Liver (tissue), 9 donors: Measurements from ENCODE around the gene KLHL28. TPM values are rescaled to one million over a fixed set of nuclear protein-coding genes. Genes with fewer than 3 reads are reported as not detected.

Source experiments
- DNase-seq: peaks from one replicate; pipeline ENCODE4 v3.0.0-alpha.2; 2017; ENCODE audit warnings: low spot score
- H3K27ac ChIP-seq, 2 donors: one replicate each; pipeline ENCODE4 v1.7.0; 2013; ENCODE audit warnings: inconsistent platforms in 2 of 2, low read length in 2 of 2, control low read depth in 1 of 2, low read depth in 1 of 2, mild to moderate bottlenecking in 1 of 2
- H3K27me3 ChIP-seq, 4 donors: one replicate each; pipeline versions ENCODE4 v1.6.1 to v1.7.0; 2013; ENCODE audit warnings: low read length in 3 of 4, inconsistent platforms in 1 of 4, mild to moderate bottlenecking in 1 of 4, moderate library complexity in 1 of 4; ENCODE audit not compliant: control insufficient read depth in 4 of 4, insufficient read depth in 4 of 4
- H3K36me3 ChIP-seq, 4 donors: one replicate each; pipeline versions ENCODE4 v1.6.1 to v1.7.0; 2013; ENCODE audit warnings: low read length in 3 of 4, mild to moderate bottlenecking in 3 of 4, low read depth in 1 of 4, moderate library complexity in 1 of 4; ENCODE audit not compliant: control insufficient read depth in 4 of 4, insufficient read depth in 3 of 4
- H3K4me1 ChIP-seq, 4 donors: one replicate each; pipeline versions ENCODE4 v1.6.1 to v1.7.0; 2013; ENCODE audit warnings: low read length in 3 of 4, mild to moderate bottlenecking in 3 of 4, moderate library complexity in 1 of 4; ENCODE audit not compliant: control insufficient read depth in 4 of 4, insufficient read depth in 4 of 4
- H3K4me3 ChIP-seq, 3 donors: one replicate each; pipeline versions ENCODE4 v1.6.1 to v1.7.0; 2013; ENCODE audit warnings: low read length in 3 of 3, control low read depth in 1 of 3, low read depth in 1 of 3, mild to moderate bottlenecking in 1 of 3
- H3K9ac ChIP-seq, 2 donors: one replicate each; pipeline ENCODE4 v1.7.0; 2013; ENCODE audit warnings: low read length in 2 of 2, mild to moderate bottlenecking in 2 of 2, moderate library complexity in 2 of 2, control low read depth in 1 of 2, low read depth in 1 of 2
- H3K9me3 ChIP-seq, 4 donors: one replicate each; pipeline versions ENCODE4 v1.6.1 to v1.7.0; 2013; ENCODE audit warnings: low read length in 3 of 4; ENCODE audit not compliant: control insufficient read depth in 4 of 4
- EGR1 ChIP-seq, 2 donors: IDR thresholded peaks; 2 replicates each; pipeline ENCODE4 v1.6.1; 2016 to 2018; ENCODE audit warnings: antibody characterized with exemption in 2 of 2, low read depth in 2 of 2
- FOXA1 ChIP-seq: IDR thresholded peaks from 2 replicates; pipeline ENCODE4 v1.6.1; 2016; ENCODE audit warnings: antibody characterized with exemption
- FOXA2 ChIP-seq: IDR thresholded peaks from 2 replicates; pipeline ENCODE4 v1.6.1; 2016; ENCODE audit warnings: antibody characterized with exemption
- GABPA ChIP-seq, 2 donors: IDR thresholded peaks in 1 of 2; conservative IDR thresholded peaks in 1 of 2; 2 replicates each; pipeline ENCODE4 v1.6.1; 2016; ENCODE audit warnings: antibody characterized with exemption in 2 of 2, mild to moderate bottlenecking in 1 of 2, moderate library complexity in 1 of 2
- HNF4A ChIP-seq, 2 donors: conservative IDR thresholded peaks; 2 replicates each; pipeline ENCODE4 v1.6.1; 2016; ENCODE audit warnings: antibody characterized with exemption in 2 of 2, mild to moderate bottlenecking in 2 of 2
- HNF4G ChIP-seq: IDR thresholded peaks from 2 replicates; pipeline ENCODE4 v1.6.1; 2016; ENCODE audit warnings: antibody characterized with exemption
- JUND ChIP-seq, 2 donors: IDR thresholded peaks; 2 replicates each; pipeline ENCODE4 v1.6.1; 2016; ENCODE audit warnings: antibody characterized with exemption in 2 of 2
- NR2F2 ChIP-seq: IDR thresholded peaks from 2 replicates; pipeline ENCODE4 v1.6.1; 2016; ENCODE audit warnings: antibody characterized with exemption
- RAD21 ChIP-seq, 2 donors: IDR thresholded peaks; 2 replicates each; pipeline ENCODE4 v1.6.1; 2016; ENCODE audit warnings: antibody characterized with exemption in 2 of 2, mild to moderate bottlenecking in 2 of 2
- RXRA ChIP-seq, 2 donors: IDR thresholded peaks; 2 replicates each; pipeline ENCODE4 v1.6.1; 2017 to 2018; ENCODE audit warnings: antibody characterized with exemption in 2 of 2, mild to moderate bottlenecking in 1 of 2
- SP1 ChIP-seq: IDR thresholded peaks from 2 replicates; pipeline ENCODE4 v1.6.1; 2018; ENCODE audit warnings: antibody characterized with exemption, mild to moderate bottlenecking
- TAF1 ChIP-seq: conservative IDR thresholded peaks from 2 replicates; pipeline ENCODE4 v1.6.1; 2016; ENCODE audit warnings: antibody characterized with exemption, mild to moderate bottlenecking
- WGBS: extraction: QIAGEN DNeasy Blood & Tissue Kit; methylation state at CpG from one replicate; pipeline ENCODE4 v1.1.7; 2013; 5-methylcytosine and 5-hydroxymethylcytosine counted together
- polyA plus RNA-seq, 2 donors: library from polyadenylated mRNA; stranded (reverse) in 1 of 2; unstranded in 1 of 2; fragments of 200-250 nt in 1 of 2; fragments of >200 nt in 1 of 2; fragmentation: Nextera tagmentation in 1 of 2; extraction: Ambion mirVana in 1 of 2; gene quantifications; one replicate each; pipeline versions ENCODE4 v1.2.1 to v1.2.3, GENCODE V29; 2013 to 2015
- total RNA-seq, 2 donors: library from RNA; depleted of rRNA; stranded (reverse); fragments of >200 nt; gene quantifications; one replicate each; pipeline ENCODE4 v1.2.3, GENCODE V29; 2014
- TF ChIP-seq, protein P1 (sequence below): IDR thresholded peaks from 2 replicates; pipeline ENCODE4 v1.6.1; 2016; ENCODE audit warnings: antibody characterized with exemption
- TF ChIP-seq, protein P2 (sequence below): IDR thresholded peaks from 2 replicates; pipeline ENCODE4 v1.6.1; 2016; ENCODE audit warnings: antibody characterized with exemption
- TF ChIP-seq, protein P3 (sequence below): IDR thresholded peaks from 2 replicates; pipeline ENCODE4 v1.6.1; 2016; ENCODE audit warnings: antibody characterized with exemption
- TF ChIP-seq, protein P4 (sequence below): fragments of 150-350 bp; IDR thresholded peaks from 2 replicates; pipeline ENCODE4 v1.5.1; 2017; ENCODE audit warnings: improper control_type of control experiment, low read depth, low read length; ENCODE audit not compliant: missing input control
- TF ChIP-seq, protein P5 (sequence below): IDR thresholded peaks from 2 replicates; pipeline ENCODE4 v1.6.1; 2016; ENCODE audit warnings: antibody characterized with exemption, mild to moderate bottlenecking
- donor health status: healthy.
- donor health status: healthy.
- donor health status: healthy.
- donor health status: healthy.
- donor health status: healthy.

The KLHL28 gene
- total and polyA plus RNA-seq, 4 donors, result 2.3 to 7.9 (median 5.7) TPM

DNA sequence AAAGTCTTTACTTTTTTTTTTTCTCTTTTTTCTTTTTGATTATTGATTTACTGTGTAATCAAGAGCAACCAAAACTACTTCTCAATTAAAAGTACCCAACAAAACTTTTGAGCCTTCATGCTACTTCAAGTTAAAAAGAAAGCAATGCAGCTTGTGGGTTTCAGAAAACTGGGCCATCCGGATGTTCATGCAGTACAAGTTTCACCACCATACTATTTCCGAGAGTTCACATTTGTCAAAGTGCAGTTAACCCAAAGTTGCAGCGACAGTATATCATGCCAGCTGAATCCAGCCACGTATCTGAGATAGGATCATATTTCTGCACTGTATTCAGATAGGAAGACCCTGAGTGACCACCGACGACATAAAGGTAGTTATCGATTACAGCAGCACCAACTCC lies 33.0 kb downstream of the KLHL28 start (continued):
- TF ChIP-seq, protein P1, sequence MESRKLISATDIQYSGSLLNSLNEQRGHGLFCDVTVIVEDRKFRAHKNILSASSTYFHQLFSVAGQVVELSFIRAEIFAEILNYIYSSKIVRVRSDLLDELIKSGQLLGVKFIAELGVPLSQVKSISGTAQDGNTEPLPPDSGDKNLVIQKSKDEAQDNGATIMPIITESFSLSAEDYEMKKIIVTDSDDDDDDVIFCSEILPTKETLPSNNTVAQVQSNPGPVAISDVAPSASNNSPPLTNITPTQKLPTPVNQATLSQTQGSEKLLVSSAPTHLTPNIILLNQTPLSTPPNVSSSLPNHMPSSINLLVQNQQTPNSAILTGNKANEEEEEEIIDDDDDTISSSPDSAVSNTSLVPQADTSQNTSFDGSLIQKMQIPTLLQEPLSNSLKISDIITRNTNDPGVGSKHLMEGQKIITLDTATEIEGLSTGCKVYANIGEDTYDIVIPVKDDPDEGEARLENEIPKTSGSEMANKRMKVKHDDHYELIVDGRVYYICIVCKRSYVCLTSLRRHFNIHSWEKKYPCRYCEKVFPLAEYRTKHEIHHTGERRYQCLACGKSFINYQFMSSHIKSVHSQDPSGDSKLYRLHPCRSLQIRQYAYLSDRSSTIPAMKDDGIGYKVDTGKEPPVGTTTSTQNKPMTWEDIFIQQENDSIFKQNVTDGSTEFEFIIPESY, result no peak
- no peak for TF ChIP-seq EGR1 (IDR thresholded peaks at IDR 0.05; ENCODE audit: low read depth in 2 of 2)
- TF ChIP-seq GABPA (IDR thresholded peaks at IDR 0.05 in 1 of 2, conservative IDR thresholded peaks at IDR 0.05 in 1 of 2), result no peak

DNA sequence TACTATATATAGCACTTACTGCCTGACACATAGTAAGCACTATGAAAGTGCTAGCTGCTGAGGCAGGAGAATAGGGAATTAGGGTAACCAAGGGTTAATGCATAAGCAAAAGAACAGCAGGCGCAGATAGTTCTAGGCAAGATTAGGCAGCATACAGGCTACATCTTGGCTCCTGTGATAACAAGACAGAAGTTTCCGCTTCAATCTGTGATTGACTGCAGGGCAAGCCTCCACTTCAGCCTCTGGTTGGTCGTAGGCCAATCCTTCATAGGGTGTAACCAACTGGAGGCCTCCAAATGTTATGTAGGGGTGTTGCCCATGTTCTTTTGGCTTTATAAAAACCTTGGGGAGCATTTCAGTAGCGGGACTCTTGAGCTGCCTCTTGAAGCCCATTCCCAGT lies 46.9 kb downstream of the KLHL28 start:
- H3K27me3 ChIP-seq, result peaks cover 0 to 2% (median 0%) of the 10 kb centered on the region in 4 donors
- TF ChIP-seq FOXA1 (no peak), HNF4A (conservative IDR thresholded peaks at IDR 0.05) (no peak), SP1 (no peak), NR2F2 (no peak), JUND (IDR thresholded peaks at IDR 0.05) (no peak), EGR1 (IDR thresholded peaks at IDR 0.05; ENCODE audit: low read depth in 2 of 2) (no peak), TAF1 (no peak), HNF4G (no peak), RAD21 (IDR thresholded peaks at IDR 0.05) (no peak), FOXA2 (no peak), RXRA (IDR thresholded peaks at IDR 0.05) (no peak), GABPA (IDR thresholded peaks at IDR 0.05 in 1 of 2, conservative IDR thresholded peaks at IDR 0.05 in 1 of 2) (no peak)
- TF ChIP-seq, protein P2, sequence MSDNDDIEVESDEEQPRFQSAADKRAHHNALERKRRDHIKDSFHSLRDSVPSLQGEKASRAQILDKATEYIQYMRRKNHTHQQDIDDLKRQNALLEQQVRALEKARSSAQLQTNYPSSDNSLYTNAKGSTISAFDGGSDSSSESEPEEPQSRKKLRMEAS, result no peak
- TF ChIP-seq, protein P1, result no peak
- TF ChIP-seq, protein P3, sequence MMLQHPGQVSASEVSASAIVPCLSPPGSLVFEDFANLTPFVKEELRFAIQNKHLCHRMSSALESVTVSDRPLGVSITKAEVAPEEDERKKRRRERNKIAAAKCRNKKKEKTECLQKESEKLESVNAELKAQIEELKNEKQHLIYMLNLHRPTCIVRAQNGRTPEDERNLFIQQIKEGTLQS, result no peak
- TF ChIP-seq, protein P4, sequence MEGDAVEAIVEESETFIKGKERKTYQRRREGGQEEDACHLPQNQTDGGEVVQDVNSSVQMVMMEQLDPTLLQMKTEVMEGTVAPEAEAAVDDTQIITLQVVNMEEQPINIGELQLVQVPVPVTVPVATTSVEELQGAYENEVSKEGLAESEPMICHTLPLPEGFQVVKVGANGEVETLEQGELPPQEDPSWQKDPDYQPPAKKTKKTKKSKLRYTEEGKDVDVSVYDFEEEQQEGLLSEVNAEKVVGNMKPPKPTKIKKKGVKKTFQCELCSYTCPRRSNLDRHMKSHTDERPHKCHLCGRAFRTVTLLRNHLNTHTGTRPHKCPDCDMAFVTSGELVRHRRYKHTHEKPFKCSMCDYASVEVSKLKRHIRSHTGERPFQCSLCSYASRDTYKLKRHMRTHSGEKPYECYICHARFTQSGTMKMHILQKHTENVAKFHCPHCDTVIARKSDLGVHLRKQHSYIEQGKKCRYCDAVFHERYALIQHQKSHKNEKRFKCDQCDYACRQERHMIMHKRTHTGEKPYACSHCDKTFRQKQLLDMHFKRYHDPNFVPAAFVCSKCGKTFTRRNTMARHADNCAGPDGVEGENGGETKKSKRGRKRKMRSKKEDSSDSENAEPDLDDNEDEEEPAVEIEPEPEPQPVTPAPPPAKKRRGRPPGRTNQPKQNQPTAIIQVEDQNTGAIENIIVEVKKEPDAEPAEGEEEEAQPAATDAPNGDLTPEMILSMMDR, result no peak
- TF ChIP-seq, protein P5, sequence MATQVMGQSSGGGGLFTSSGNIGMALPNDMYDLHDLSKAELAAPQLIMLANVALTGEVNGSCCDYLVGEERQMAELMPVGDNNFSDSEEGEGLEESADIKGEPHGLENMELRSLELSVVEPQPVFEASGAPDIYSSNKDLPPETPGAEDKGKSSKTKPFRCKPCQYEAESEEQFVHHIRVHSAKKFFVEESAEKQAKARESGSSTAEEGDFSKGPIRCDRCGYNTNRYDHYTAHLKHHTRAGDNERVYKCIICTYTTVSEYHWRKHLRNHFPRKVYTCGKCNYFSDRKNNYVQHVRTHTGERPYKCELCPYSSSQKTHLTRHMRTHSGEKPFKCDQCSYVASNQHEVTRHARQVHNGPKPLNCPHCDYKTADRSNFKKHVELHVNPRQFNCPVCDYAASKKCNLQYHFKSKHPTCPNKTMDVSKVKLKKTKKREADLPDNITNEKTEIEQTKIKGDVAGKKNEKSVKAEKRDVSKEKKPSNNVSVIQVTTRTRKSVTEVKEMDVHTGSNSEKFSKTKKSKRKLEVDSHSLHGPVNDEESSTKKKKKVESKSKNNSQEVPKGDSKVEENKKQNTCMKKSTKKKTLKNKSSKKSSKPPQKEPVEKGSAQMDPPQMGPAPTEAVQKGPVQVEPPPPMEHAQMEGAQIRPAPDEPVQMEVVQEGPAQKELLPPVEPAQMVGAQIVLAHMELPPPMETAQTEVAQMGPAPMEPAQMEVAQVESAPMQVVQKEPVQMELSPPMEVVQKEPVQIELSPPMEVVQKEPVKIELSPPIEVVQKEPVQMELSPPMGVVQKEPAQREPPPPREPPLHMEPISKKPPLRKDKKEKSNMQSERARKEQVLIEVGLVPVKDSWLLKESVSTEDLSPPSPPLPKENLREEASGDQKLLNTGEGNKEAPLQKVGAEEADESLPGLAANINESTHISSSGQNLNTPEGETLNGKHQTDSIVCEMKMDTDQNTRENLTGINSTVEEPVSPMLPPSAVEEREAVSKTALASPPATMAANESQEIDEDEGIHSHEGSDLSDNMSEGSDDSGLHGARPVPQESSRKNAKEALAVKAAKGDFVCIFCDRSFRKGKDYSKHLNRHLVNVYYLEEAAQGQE, result no peak
- H3K9me3 ChIP-seq, result peaks cover 0 to 7% (median 1%) of the 10 kb centered on the region in 4 donors
- WGBS, result 79% methylated on average over 4 of the region's 4 CpGs
- H3K36me3 ChIP-seq, result no peaks in the 10 kb centered on the region
- H3K4me1 ChIP-seq, result peaks cover 0 to 5% (median 3%) of the 10 kb centered on the region in 4 donors
- no peak for DNase-seq
- H3K9ac ChIP-seq, result no peak overlapping the region
- H3K27ac ChIP-seq, result no peak overlapping the region
- no peak overlapping the region for H3K4me3 ChIP-seq
